CD4-positive, alpha-beta T cell treated with Interleukin-17A for 4 hours (primary cell): ENCODE data around the gene CANX.

ENCODE experiments used
- DNase-seq: peaks from one replicate; pipeline ENCODE4 v3.0.0-alpha.2; 2020; ENCODE audit warnings: mixed read lengths

Gene CANX

GRCh38 chr5:179779826-179780225 is 81.1 kb downstream of the CANX start:
- DNase-seq: no peak

- no peak for DNase-seq
Observed at GRCh38 chr5:179780362-179780761, 81.6 kb downstream of the CANX start.
